HG03575 (cell line): ENCODE data around the gene PRPH.
"Not testable (repeated sequence)": the region's sequence is repeated elsewhere in the genome, so short reads cannot be mapped to it uniquely, and the experiment has no call there.

Experiments
- ATAC-seq: cut with Tn5 transposase; IDR thresholded peaks from one replicate; pipeline ENCODE4 v1.9.1; 2021; ENCODE audit not compliant: unreplicated experiment, insufficient number of reproducible peaks, low FRiP score; ENCODE audit errors: extremely low read depth

The PRPH gene

GRCh38 chr12:49296034-49296835 lies 1.3 kb downstream of the PRPH start:
- ATAC-seq, result no peak

- no peak for ATAC-seq
Observed at GRCh38 chr12:49296836-49297694, 2.1 kb downstream of the PRPH start.

GRCh38 chr12:49297695-49298060 lies 2.7 kb downstream of the PRPH start:
- ATAC-seq, result no peak

GRCh38 chr12:49298160-49298559 lies 3.2 kb downstream of the PRPH start:
- ATAC-seq, result no peak

GRCh38 chr12:49301760-49302159 lies 6.8 kb downstream of the PRPH start:
- ATAC-seq, result no peak

- no peak for ATAC-seq
Observed at GRCh38 chr12:49304161-49304560, 9.2 kb downstream of the PRPH start.

- ATAC-seq, result no peak
Observed at GRCh38 chr12:49305762-49306510, 11.0 kb downstream of the PRPH start.

GRCh38 chr12:49309386-49309785 lies 14.4 kb downstream of the PRPH start:
- no peak for ATAC-seq

GRCh38 chr12:49310451-49311000 lies 15.6 kb downstream of the PRPH start:
- not testable (repeated sequence) for ATAC-seq

GRCh38 chr12:49314811-49315210 lies 19.9 kb downstream of the PRPH start:
- ATAC-seq, result no peak

GRCh38 chr12:49317118-49317517 lies 22.2 kb downstream of the PRPH start:
- not testable (repeated sequence) for ATAC-seq

- not testable (repeated sequence) for ATAC-seq
Observed at GRCh38 chr12:49320411-49321103, 25.6 kb downstream of the PRPH start.

- no peak for ATAC-seq
Observed at GRCh38 chr12:49322367-49322707, 27.4 kb downstream of the PRPH start.

GRCh38 chr12:49322708-49323523 lies 28.0 kb downstream of the PRPH start, which contains the start of gene TROAP:
Gene TROAP (plus strand): TSS chr12:49323255. CDS start chr12:49323609, 354 bp downstream.
- peak; percentile 72 for ATAC-seq

- ATAC-seq, result no peak
Observed at GRCh38 chr12:49323524-49324097, 28.7 kb downstream of the PRPH start.

GRCh38 chr12:49325606-49326005 lies 30.7 kb downstream of the PRPH start:
- no peak for ATAC-seq

GRCh38 chr12:49327368-49327767 lies 32.4 kb downstream of the PRPH start:
- ATAC-seq, result no peak

- no peak for ATAC-seq
Observed at GRCh38 chr12:49327887-49328286, 32.9 kb downstream of the PRPH start.
